Astrocyte (in vitro differentiated cells and primary cell): Measurements from ENCODE around the gene LEFTY1. TPM values are rescaled to one million over a fixed set of nuclear protein-coding genes. Genes with fewer than 3 reads are reported as not detected.

Source experiments
- DNase-seq: peaks from one replicate; pipeline ENCODE4 v3.0.0-alpha.2; 2010; ENCODE audit warnings: low read depth
- FAIRE-seq: peaks from 2 replicates; lab custom pipeline; 2011; peaks lifted over from hg19 to GRCh38; lab: Jason Lieb, UNC
- H2AFZ ChIP-seq: 2 replicates; pipeline ENCODE4 v1.6.0; 2012; ENCODE audit warnings: low read depth, low read length, inconsistent platforms
- H3K27ac ChIP-seq: 2 replicates; pipeline ENCODE4 v1.5.1; 2011; ENCODE audit warnings: low read depth, low read length, inconsistent platforms
- H3K27me3 ChIP-seq: 2 replicates; pipeline ENCODE4 v1.6.0; 2011; ENCODE audit warnings: low read length, inconsistent platforms; ENCODE audit not compliant: insufficient read depth
- H3K36me3 ChIP-seq: 2 replicates; pipeline ENCODE4 v1.5.1; 2011; ENCODE audit warnings: low read length, inconsistent platforms; ENCODE audit not compliant: insufficient read depth
- H3K4me1 ChIP-seq: 2 replicates; pipeline ENCODE4 v1.5.1; 2011; ENCODE audit warnings: low read length, inconsistent platforms; ENCODE audit not compliant: insufficient read depth
- H3K4me2 ChIP-seq: 2 replicates; pipeline ENCODE4 v1.6.0; 2012; ENCODE audit warnings: low read length, inconsistent platforms
- H3K4me3 ChIP-seq: 2 replicates; pipeline ENCODE4 v1.5.1; 2011; ENCODE audit warnings: low read depth, mild to moderate bottlenecking, low read length, inconsistent platforms; ENCODE audit not compliant: insufficient read depth
- H3K79me2 ChIP-seq: 2 replicates; pipeline ENCODE4 v1.6.0; 2012; ENCODE audit warnings: mild to moderate bottlenecking, low read length, inconsistent platforms; ENCODE audit not compliant: insufficient read depth
- H3K9ac ChIP-seq: 2 replicates; pipeline ENCODE4 v1.6.0; 2012; ENCODE audit warnings: mild to moderate bottlenecking, low read length, inconsistent platforms
- H3K9me3 ChIP-seq: 2 replicates; pipeline ENCODE4 v1.5.1; 2012; ENCODE audit warnings: low read depth, mild to moderate bottlenecking, low read length, inconsistent platforms; ENCODE audit not compliant: insufficient read depth
- H4K20me1 ChIP-seq: 2 replicates; pipeline ENCODE4 v1.6.0; 2012; ENCODE audit warnings: low read length, inconsistent platforms; ENCODE audit not compliant: insufficient read depth
- H3K27ac Mint-ChIP-seq: one replicate; pipeline ENCODE4 v1.8.0; 2021; ENCODE audit warnings: mild to moderate bottlenecking, mixed read lengths; ENCODE audit not compliant: unreplicated experiment
- H3K27me3 Mint-ChIP-seq: one replicate; pipeline ENCODE4 v1.8.0; 2021; ENCODE audit warnings: low read depth, mixed read lengths; ENCODE audit not compliant: unreplicated experiment
- H3K36me3 Mint-ChIP-seq: one replicate; pipeline ENCODE4 v1.8.0; 2021; ENCODE audit warnings: low read depth, mixed read lengths; ENCODE audit not compliant: unreplicated experiment
- H3K4me1 Mint-ChIP-seq: one replicate; pipeline ENCODE4 v1.8.0; 2021; ENCODE audit warnings: low read depth, mixed read lengths; ENCODE audit not compliant: unreplicated experiment
- H3K4me3 Mint-ChIP-seq: one replicate; pipeline ENCODE4 v1.8.0; 2021; ENCODE audit warnings: mild to moderate bottlenecking, moderate library complexity, mixed read lengths; ENCODE audit not compliant: unreplicated experiment
- H3K9me3 Mint-ChIP-seq: one replicate; pipeline ENCODE4 v1.8.0; 2021; ENCODE audit warnings: mild to moderate bottlenecking, mixed read lengths; ENCODE audit not compliant: unreplicated experiment
- CTCF ChIP-seq: IDR thresholded peaks from 2 replicates; pipeline ENCODE4 v1.5.1; 2011; ENCODE audit warnings: low read depth, mild to moderate bottlenecking, inconsistent platforms, low read length, moderate library complexity; ENCODE audit not compliant: insufficient read depth
- EZH2 ChIP-seq: IDR thresholded peaks from 2 replicates; pipeline ENCODE4 v1.6.1; 2012; ENCODE audit warnings: mild to moderate bottlenecking, low read length, inconsistent platforms; ENCODE audit not compliant: insufficient read depth
- total RNA-seq: library from RNA; stranded (reverse); gene quantifications from 2 replicates; pipeline ENCODE4 v1.2.1, GENCODE V29; 2021

Gene LEFTY1
- total RNA-seq, 1 donor from 2014 or later = 4.2 TPM

GRCh38 chr1:225846331-225847310 is 42.3 kb downstream of the LEFTY1 start:
- H3K27ac Mint-ChIP-seq = no peak overlapping the region
- Histone ChIP-seq H4K20me1 (peaks cover 5% of the 10 kb centered on the region), H3K79me2 (no peaks in the 10 kb centered on the region), H3K27ac (no peak overlapping the region), H3K4me2 (no peak overlapping the region), H3K9ac (no peak overlapping the region), H3K4me1 (no peaks in the 10 kb centered on the region), H3K4me3 (no peak overlapping the region), H3K36me3 (no peaks in the 10 kb centered on the region), H3K27me3 (no peaks in the 10 kb centered on the region), H3K9me3 (no peaks in the 10 kb centered on the region), H2AFZ (no peak overlapping the region)
- H3K27me3 Mint-ChIP-seq = no peaks in the 10 kb centered on the region
- H3K4me1 Mint-ChIP-seq = peaks cover 13% of the 10 kb centered on the region
- TF ChIP-seq CTCF = no peak
- TF ChIP-seq EZH2 = no peak
- DNase-seq (no peak), FAIRE-seq (no peak)
- H3K9me3 Mint-ChIP-seq = peaks cover 2% of the 10 kb centered on the region
- H3K36me3 Mint-ChIP-seq = peaks cover 29% of the 10 kb centered on the region
- H3K4me3 Mint-ChIP-seq = no peak overlapping the region

DNA sequence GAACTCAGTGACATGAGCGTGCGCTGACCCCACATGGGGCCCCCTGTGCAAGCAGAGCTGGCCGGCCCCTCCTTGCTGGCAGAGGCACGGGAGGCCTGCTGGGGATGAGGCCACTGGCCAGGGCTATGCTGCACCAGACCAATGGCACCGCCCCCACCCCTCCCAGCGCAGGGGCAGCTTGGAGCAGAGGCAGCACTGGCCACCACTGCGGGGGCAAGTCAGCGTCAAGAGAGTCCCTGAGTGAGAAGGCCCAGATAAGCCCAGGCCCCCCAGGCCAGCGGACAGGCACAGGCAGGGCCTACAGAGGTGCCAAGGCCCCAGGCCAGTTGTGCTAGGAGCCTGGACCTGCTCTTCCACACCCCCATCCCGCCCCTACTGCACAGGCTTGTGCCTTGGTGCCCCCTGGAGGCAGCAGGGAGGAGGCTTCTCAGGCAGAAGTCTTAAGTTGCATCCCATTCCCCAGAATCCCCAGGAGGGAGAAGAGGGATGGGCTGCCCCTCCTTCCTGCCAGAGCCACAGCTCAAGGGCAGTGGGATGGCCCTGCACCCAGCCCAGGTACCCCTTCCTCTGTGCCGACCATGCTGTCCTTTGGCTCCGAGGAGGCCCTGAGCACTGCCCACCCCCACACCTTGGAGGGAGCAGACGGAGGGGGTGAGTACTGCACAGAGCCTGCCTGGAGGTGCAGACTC is 43.2 kb downstream of the LEFTY1 start:
- peak; percentile 49 for DNase-seq
- H3K27me3 Mint-ChIP-seq = no peaks in the 10 kb centered on the region
- Histone ChIP-seq H3K4me3 (no peak overlapping the region), H4K20me1 (peaks cover 5% of the 10 kb centered on the region), H3K36me3 (no peaks in the 10 kb centered on the region), H3K27ac (no peak overlapping the region), H3K9ac (no peak overlapping the region), H3K79me2 (no peaks in the 10 kb centered on the region), H3K9me3 (no peaks in the 10 kb centered on the region), H2AFZ (no peak overlapping the region), H3K4me1 (no peaks in the 10 kb centered on the region), H3K4me2 (no peak overlapping the region), H3K27me3 (no peaks in the 10 kb centered on the region)
- peaks cover 25% of the 10 kb centered on the region for H3K36me3 Mint-ChIP-seq
- no peaks in the 10 kb centered on the region for H3K9me3 Mint-ChIP-seq
- no peak overlapping the region for H3K27ac Mint-ChIP-seq
- FAIRE-seq = no peak
- TF ChIP-seq EZH2 (no peak), CTCF (peak; percentile 49)
- H3K4me3 Mint-ChIP-seq = no peak overlapping the region
- H3K4me1 Mint-ChIP-seq = peaks cover 13% of the 10 kb centered on the region
